HG03571 (cell line): ENCODE data around the gene TBC1D16.

Experiments used
- ATAC-seq: cut with Tn5 transposase; IDR thresholded peaks from one replicate; pipeline ENCODE4 v1.9.1; 2021; ENCODE audit not compliant: unreplicated experiment

The TBC1D16 gene

DNA sequence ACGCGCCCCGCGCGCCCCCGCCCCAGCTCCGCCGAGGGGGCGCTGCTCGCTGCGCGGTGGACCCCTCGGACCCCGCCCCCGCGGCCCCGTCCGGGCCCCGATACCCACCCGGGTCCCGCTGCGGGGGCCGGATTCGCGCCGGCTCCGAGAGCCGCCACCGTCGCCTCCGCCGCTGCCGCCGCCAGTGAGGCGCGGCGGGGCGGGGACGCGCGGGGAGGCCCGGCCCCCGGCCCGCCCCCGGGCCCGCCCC, at the start of gene TBC1D16:
TBC1D16 (minus strand) TSS at position 186 of the 250 bp plus-strand sequence. CDS start 22,325 bp downstream, outside the sequence.
- no peak for ATAC-seq

GRCh38 chr17:80084773-80085172, 49.1 kb upstream of the TBC1D16 start:
- ATAC-seq: no peak

GRCh38 chr17:80083136-80083661, 47.5 kb upstream of the TBC1D16 start:
- no peak for ATAC-seq

DNA sequence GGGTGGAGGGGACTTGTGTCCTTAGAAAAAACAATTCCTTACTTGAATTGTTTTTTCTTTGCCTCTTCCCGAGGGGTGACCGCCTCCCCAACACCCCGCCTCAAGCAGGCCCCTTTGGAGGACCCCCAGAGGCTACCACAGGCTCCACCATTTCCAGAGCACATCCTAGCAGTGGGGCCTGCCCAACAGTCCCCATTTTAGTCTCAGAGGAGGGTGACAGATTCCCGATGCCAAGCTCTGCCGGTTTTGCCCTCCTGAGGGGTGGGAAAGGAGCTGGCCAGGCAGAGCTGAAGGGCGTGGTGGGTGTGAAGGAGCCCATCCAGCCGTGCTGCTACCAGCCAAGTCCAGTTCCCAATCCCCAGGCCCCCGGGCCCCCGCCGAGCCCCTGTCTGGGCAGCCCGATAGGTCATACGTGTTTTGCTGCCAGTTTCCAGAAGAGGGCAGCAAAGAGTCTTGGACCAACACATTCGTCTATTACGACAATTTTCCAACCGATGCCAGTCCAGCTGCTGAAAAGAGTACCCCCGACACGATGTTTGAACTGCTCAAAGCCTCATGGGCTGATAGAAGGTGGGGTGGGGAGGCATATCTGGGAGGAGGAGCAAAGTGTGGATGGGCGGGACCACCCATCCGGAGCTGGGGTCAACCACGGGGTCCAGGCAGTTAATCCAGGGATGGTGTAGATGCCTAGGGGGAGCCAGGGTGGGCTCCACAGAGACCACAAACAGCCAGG, 46.9 kb upstream of the TBC1D16 start:
- ATAC-seq: no peak

- ATAC-seq: no peak
These were observed 45.9 kb upstream of the TBC1D16 start for GRCh38 chr17:80081596-80081995.

DNA sequence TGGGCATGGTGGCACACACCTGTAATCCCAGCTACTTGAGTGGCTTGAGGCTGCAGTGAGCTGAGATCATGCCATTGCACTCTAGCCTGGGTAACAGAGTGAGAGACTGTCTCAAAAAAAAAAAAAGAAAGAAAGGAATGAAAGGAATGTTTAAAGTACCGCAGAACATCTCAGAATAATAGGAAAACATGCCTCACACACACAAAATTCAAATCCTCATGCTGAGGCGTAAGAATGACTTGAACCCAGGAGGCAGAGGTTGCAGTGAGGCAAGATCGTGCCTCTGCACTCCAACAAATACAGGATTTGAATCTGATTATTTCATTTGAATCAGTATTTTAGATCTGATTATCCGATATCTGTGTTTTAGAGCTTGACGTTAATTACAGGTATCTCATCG, 44.4 kb upstream of the TBC1D16 start:
- no peak for ATAC-seq

- no peak for ATAC-seq
These were observed 36.7 kb upstream of the TBC1D16 start for GRCh38 chr17:80072410-80072809.

GRCh38 chr17:80071116-80071841, 35.6 kb upstream of the TBC1D16 start:
- ATAC-seq: no peak

DNA sequence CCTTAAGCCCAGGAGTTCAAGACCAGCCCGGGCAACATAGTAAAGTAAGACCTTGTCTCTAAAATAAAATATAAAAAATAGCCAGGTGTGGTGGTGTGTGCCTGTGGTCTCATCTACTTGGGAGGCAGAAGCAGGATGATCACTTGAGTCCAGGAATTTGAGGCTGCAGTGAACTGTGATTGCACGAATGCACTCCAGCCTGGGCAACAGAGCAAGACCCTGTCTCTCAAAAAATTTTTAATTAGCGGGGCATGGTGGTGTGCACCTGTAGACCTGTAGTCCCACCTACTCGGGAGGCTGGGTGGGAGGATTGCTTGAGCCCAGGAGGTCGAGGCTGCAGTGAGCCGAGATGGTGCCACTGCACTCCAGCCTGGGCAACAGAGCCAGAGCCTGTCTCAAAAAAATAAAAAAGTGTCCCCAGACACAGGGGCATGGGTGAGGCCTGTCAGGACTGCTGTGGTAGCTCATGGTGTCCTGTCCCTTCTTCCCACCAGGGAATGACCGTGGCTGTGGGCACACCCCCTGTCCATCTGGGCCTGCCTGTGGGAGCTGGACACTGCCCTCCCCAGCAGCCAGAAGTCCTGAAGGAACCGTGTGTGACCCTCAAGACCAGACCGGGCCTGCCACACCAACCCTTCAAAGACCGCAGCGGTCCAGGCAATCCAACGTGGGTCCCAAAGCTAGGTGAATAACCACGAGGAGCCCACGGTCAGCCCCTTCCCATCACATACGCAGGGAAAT, 34.9 kb upstream of the TBC1D16 start:
- no peak for ATAC-seq

DNA sequence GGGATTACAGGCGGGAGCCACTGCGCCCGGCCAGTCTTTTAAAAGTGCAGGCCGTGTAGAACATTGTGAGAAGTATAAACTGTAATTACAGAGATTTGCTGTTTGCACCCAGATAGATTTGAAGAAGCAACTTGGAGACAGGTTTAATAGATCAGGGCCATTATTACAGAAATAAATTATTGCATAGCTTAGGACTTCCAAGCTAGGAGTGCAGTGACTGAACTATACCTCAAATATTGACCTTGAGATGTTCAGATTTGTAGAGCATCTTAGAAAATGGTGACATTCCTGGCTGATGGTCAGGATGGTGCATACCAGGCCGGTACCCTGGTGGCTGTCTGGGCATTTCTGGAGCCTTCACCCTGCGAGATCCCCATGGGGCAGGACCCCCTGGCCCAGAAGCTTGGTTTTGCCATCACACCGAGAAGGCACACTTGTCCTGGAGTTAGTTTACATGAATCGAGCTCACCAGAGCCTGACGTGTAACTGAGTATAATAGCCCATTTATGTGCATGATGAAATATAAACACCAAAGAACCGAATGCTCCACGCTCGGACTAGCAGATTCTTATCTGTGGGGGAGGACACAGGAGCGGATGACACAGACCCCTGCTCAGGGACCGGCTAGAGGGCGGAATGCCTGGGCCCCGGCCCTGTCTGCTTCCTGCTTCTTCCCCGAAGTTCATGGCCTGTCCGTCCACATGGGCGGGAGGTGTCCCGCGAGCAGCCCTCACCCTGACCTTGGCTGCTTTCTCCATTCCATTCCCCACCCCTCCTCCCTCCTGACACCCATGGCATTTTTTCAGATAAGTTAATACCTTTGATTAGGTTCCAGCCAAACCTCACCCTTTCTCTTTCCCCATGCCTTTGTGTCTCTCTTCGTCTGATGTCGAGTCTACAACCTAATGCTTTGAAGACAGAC, 32.9 kb upstream of the TBC1D16 start:
- ATAC-seq: no peak

GRCh38 chr17:80067393-80067986, 31.8 kb upstream of the TBC1D16 start:
- no peak for ATAC-seq

- ATAC-seq: no peak
These were observed 30.0 kb upstream of the TBC1D16 start for GRCh38 chr17:80065478-80066170.

GRCh38 chr17:80064696-80065095, 29.0 kb upstream of the TBC1D16 start:
- no peak for ATAC-seq

- no peak for ATAC-seq
These were observed 28.3 kb upstream of the TBC1D16 start for GRCh38 chr17:80063830-80064585.

DNA sequence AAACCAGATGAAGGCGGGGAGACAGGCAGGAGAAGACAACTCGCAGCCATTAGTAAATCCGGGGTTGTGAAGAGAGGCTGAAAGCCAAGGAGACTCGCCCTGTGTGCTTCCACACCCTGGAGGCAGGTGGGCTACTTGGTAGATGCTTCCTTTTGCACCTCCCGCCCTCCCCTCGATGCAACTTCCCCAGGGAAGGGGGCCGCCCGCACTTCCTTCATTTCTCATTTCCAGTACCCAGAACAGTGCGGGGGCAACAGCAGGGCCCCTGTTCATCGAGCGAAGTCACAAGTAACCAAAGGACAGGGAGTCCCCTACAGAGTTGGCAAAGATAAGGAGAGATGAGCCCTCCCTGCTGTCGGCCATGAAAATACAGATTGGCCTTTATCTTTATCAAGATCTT, 25.7 kb upstream of the TBC1D16 start:
- ATAC-seq: no peak

DNA sequence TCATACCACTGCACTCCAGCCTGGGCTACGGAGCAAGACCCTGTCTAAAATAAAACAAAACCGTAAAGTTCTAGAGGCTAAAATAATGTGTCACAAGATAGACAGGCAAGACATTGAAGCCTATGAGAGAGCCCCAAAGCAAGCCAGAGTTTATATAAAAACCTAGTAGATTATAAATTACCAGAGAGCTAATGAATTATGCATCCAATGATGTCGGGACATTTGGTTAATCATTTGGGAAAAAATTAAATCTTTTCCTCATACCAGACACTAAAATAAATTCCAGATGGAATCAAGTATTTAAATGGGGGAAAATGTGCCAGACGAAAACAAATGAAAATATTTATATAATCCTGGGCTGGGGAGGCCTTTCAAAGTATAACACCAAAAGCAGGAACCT, 25.0 kb upstream of the TBC1D16 start:
- ATAC-seq: no peak

GRCh38 chr17:80058311-80058955, 22.8 kb upstream of the TBC1D16 start:
- no peak for ATAC-seq

DNA sequence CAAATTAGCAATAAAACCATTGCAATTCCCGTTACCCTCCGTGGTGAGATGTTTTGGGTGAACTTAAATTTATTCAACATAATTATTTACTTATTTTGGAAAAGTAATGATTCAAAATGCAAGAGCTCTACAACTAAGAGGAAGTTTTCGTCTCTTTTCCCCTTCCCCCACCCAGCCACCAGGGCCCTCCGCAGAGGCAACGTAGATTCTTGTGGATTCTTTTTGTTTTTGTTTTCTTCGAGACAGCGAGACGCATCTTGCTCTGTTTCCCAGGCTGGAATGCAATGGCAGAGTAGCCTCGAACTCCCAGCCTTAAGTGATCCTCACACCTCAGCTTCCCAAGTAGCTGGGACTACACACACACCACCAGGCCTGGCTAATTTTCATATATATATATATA, 19.9 kb upstream of the TBC1D16 start:
- ATAC-seq: no peak

DNA sequence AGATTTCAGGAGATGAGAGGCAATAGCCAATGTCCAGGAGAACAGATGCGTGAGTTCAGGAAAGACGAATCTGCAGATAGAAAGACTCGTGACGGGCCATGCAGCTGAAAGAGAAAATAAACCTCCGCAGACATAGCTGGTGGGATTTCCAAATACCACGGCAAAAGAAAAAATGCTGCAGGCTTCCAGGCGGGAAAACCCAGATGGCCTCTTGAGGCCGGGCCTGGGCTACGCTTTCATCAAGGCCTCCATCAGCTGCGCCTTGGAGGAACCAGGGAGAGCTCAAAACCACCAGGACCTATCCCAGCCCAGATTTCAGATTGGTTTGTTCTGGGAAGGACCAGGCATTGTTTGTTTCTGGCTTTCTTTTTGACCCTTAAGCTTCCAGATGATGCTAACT, 17.4 kb upstream of the TBC1D16 start:
- ATAC-seq: no peak
